ENCODE measurements around the gene RIMS4.

DNA sequence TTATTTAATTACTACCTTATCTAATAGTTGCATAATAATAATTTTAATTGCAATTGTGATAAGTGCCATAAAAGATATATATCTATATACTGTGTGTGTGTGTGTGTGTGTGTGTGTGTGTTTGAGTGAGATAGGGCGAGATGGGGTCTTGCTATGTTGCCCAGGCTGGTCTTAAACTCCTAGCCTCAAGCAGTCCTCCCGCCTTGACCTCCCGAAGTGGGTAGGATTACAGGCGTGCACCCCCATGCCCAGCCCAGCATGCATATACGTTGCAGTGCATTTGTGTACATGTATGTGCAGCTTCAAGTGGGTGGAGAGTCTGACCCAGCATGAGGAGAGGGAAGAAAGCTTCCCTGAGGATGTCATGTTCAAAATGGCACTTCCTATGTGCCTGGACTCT lies 4.6 kb upstream of the RIMS4 start:
- TF ChIP-seq POLR2A (IDR thresholded peaks at IDR 0.05): no peak
- TF ChIP-seq, protein P1, sequence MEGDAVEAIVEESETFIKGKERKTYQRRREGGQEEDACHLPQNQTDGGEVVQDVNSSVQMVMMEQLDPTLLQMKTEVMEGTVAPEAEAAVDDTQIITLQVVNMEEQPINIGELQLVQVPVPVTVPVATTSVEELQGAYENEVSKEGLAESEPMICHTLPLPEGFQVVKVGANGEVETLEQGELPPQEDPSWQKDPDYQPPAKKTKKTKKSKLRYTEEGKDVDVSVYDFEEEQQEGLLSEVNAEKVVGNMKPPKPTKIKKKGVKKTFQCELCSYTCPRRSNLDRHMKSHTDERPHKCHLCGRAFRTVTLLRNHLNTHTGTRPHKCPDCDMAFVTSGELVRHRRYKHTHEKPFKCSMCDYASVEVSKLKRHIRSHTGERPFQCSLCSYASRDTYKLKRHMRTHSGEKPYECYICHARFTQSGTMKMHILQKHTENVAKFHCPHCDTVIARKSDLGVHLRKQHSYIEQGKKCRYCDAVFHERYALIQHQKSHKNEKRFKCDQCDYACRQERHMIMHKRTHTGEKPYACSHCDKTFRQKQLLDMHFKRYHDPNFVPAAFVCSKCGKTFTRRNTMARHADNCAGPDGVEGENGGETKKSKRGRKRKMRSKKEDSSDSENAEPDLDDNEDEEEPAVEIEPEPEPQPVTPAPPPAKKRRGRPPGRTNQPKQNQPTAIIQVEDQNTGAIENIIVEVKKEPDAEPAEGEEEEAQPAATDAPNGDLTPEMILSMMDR (IDR thresholded peaks at IDR 0.05): no peak

Measured in thyroid gland (tissue), 4 donors.